ENCODE results near the gene ZNF584.
"Not testable (repeated sequence)": the region's sequence is repeated elsewhere in the genome, so short reads cannot be mapped to it uniquely, and the experiment has no call there.

Gene ZNF584

DNA sequence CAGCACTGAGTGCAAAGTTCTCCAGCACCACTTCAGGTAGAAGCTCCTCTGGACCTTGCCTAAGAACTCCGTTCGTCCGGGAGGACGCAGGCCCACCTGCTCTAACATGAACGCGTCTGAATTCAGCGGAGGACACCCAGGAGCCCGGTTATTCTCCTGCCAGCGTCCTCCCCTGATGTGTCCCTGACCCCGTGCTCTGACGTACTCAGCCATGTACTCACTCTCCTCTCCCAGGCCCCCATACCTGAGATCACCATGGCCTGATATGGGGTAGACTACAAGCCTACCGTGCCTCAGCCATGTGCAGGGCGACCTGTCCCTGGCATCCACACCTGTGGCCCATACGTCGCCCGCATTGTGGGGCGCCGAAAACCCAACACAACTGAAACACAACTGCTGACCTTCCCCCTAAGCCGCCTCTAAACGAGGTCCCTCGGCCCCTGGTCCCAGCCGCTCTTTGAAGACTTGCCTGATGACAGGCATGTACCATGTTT, 744 bp upstream of the ZNF584 start:
- no peak for DNase-seq

DNA sequence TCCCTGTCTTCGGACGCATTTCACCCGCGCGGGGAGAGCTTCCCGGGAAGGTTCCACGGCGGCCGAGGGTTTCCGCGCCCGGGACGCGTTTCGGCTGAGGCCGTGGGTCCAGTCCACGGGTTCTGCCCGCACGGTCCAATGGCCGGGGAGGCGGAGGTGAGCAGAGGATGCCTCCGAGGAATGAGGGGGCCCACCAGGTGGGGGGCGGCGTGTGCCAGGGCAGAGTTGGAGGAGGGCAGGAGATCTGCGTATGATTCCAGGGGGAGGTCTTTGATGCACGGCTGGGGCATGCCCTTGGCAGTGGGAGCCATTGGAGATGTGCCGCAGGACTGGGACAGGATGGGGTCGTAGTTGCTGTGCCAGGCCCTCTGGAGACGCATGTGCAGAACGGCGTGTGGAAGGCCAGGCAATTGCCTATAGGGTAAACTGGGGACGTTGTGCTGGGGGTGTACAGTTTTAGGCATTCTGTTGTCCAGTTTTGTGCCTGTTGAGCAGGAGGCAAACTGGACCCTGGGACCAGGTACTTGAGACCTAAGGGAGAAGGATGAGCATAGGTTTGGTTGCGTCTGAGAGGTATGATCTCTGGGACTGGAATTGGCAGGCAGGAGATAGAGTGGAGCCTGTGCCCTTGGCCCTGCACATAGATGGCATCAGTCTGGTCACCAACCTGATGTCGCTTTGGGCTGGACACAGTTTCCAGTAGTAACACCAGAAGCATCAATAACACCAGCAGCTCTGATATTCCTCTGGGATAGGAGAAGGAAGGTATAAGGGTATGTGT, 751 bp downstream of the ZNF584 start:
- DNase-seq, result no peak

DNA sequence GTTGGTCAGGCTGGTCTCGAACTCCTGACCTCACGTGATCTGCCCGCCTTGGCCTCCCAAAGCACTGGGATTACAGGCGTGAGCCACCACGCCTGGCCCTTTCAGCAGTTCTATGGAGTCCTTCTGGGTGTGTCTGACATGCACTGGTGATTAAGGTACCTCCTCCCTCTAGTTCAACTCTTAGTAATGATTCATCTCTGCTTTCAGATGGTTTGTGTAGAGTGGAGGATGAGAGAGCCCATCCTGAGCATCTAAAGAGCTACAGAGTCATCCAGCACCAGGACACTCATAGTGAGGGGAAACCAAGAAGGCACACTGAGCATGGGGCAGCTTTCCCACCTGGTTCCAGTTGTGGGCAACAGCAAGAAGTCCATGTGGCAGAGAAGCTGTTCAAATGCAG, 8.2 kb downstream of the ZNF584 start:
- no peak for DNase-seq

DNA sequence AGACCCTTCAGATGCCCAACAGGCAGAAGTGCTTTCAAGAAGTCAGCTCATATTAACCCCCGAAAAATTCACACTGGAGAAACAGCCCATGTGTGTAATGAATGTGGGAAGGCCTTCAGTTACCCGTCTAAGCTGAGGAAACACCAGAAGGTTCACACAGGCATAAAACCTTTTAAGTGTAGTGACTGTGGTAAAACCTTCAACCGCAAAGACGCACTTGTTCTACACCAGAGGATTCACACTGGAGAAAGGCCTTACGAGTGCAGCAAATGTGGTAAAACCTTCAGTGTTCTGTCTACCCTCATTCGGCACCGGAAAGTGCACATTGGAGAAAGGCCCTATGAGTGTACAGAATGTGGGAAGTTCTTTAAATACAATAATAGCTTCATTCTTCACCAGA, 8.6 kb downstream of the ZNF584 start:
- no peak for DNase-seq

DNA sequence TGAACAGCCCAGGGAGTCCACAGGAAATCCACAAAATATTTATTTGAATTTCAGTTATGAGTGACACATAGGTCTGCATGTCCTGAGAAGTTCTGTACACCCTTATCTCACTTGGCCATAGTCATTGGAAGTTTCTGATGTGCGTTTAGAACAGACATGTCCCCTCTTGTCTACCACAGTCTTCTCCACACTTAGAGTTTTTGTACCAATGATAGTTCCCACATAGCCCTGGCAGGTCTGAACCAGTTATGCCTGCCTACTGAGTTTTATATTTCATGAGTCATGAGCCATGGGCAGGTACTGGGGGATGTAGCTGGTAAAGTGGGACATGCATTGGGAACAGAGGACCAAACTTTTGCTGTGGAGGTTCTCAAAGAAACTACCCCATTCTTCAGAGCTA, 20.2 kb downstream of the ZNF584 start:
- no peak for DNase-seq

DNA sequence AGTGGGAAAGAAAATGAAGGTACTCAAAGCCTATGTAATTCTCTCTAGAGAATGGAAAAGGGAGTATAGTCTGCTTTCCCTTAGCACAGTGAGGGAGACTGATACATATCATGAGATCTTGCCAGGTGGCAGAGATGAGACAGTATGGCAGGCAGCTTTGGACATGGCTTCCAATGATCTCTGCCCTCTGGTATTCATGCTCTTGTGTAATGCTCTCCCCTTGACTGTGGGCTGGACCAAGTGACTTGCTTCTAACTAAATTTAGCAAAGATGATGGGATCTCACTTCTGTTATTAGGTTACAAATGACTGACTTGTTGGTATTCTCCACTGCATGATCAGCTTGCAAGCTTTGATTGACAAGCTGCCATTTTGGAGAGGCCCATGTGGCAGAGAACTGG, 21.3 kb downstream of the ZNF584 start:
- no peak for DNase-seq

DNA sequence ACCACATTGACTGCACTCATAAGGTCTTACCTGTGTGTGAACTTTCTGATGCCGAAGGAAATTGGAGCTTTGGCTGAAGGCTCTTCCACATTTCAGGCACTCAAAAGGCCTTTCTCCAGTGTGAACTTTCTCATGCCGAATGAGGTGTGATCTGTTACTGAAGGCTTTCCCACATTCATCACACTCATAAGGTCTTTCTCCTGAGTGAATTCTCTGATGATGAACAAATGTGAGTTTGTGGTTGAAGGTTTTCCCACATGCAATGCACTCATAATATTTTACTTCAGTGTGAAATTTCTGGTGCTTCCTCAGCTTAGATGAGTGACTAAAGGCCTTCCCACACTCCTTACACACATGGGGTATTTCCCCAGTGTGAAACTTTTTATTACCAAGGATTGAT, 25.8 kb downstream of the ZNF584 start:
- DNase-seq, result no peak

DNA sequence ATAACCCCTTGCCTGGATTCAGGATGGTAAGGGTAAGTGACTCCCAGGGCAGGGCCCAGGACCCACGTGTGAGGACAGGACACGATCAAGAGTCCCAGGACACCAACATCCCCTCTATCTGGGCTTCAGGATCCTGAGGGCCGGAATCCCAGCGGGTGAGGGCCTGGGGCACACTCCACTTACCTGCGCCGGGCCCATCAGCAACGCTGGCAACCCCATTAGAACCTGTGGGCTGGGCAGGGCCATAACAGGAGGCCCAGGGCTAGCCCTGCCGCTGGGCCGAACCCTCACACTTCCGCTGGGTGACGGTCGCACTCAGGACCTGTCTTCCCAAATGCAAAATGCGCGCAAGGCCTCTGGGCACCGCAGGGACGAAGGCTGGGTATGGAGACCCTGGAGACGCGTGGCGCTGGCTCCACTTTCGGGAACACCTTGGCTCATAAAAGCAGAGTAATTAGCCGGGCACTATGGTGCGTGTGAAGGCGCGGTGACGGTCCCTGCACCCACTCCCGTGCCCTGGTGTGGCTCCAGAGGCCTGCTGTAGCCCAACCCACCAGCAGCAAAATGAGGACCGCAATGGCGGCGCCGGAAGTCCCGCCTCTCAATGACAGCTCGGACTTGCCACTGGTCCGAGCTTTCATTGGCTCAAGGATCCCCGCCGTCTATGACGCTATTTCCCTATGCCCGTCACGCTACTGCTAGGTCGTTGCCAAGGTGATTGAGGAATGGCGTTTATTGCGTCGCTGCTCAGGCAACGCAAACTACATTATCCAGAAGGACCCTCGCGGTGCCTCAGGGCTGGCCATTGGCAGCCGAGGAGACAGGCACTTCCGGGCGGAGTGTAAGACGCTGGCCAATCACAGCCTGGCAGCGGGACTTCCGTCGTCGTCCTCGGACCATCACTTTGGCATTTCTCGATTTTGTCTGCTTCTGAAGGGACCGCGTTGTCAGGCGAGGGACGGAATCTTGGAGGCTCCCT, 31.4 kb downstream of the ZNF584 start, which contains the start of gene ZNF132:
TSS of gene ZNF132 (minus strand) at position 578 of the 979 bp plus-strand sequence. CDS start at position 246, 332 bp downstream.
- peak; percentile 79 to 94 (median 88) for DNase-seq

DNA sequence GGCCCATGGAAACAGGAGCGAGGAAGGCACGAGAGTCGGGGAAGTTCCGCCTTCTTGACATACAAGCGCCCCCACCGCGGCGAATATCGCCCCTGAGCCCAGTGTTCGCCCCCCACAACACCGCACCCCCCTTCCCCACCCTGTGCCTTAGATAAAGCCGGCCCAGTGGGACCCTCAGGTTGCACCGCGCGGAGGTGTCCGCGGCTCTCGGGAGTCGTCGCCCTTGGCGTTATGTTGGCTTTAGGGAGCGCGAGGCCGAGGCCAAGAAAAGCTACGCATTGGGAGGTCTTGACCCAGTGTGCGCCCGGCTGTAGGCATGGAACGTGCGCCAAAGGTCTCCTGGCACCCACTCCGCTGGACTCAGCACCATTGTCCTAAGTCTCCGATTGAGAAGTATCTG, 32.1 kb downstream of the ZNF584 start:
- DNase-seq, result no peak

DNA sequence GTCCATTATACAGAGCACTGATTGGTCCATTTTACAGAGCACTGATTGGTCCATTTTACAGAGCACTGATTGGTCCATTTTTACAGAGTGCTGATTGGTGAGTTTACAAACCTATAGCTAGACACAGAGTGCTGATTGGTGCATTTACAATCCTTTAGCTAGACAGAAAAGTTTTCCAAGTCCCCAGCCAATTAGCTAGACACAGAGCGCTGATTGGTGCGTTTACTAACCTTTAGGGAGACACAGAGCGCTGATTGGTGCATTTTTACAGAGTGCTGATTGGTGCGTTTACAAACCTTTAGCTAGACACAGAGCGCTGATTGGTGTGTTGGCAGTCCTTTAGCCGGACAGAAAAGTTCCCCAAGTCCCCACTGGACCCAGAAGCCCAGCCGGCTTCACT, 34.5 kb downstream of the ZNF584 start:
- not testable (repeated sequence) for DNase-seq

DNA sequence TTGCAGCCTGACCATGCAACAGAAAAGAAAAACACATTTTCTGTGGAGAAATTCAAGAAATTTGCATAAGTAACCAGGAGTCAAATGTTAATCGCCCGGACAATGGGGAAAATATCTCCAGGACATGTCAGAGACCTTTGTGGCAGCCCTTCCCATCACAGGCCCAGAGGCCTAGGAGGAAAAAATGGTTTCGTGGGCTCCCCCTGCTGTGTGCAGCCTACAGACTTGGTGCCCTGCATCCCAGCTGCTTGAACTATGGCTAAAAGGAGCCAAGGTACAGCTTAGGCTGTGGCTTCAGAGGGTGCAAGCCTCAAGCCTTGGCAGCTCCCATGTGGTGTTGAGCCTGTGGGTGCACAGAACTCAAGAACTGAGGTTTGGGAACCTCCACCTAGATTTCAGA, 40.4 kb downstream of the ZNF584 start:
- DNase-seq, result not testable (repeated sequence)

DNA sequence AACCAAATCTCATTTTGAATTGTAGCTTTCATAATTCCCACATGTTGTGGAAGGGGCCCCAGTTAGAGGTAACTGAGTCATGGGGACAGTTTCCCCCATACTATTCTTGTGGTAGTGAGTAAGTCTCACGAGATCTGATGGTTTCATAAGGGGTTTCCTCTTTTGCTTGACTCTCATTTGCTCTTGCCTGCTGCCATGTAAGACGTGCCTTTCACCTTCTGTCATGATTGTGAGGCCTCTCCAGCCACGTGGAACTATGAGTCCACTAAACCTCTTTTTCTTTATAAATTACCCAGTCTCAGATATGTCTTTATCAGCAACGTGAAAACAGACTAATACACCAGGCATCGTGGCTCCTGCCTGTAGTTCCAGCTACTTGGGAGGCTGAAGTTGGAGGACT, 41.5 kb downstream of the ZNF584 start:
- DNase-seq, result not testable (repeated sequence)

DNA sequence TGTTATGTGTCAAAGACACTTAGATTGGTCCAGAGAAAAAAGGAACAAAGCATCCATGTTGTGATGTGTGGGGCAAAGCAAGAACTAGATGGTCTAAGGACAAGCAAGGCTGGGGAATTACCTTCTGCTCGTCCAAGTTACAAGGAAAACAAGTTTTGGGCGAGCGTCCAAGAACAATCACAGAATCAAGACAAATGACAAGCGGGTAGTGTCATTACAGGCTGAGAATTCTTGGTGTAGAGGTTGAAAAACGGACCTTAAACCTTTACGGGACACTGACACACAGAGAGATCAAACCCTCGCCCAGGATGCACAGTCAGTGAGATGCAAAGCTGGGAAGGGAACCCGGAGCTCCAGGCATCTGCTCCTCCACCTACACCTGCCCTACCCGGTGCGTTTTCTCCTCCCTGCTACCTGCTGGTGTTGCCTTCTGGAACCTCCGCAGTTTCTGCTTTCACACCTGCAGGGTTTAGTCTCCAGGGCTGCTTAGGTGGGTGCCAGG, 42.5 kb downstream of the ZNF584 start:
- DNase-seq, result no peak

DNA sequence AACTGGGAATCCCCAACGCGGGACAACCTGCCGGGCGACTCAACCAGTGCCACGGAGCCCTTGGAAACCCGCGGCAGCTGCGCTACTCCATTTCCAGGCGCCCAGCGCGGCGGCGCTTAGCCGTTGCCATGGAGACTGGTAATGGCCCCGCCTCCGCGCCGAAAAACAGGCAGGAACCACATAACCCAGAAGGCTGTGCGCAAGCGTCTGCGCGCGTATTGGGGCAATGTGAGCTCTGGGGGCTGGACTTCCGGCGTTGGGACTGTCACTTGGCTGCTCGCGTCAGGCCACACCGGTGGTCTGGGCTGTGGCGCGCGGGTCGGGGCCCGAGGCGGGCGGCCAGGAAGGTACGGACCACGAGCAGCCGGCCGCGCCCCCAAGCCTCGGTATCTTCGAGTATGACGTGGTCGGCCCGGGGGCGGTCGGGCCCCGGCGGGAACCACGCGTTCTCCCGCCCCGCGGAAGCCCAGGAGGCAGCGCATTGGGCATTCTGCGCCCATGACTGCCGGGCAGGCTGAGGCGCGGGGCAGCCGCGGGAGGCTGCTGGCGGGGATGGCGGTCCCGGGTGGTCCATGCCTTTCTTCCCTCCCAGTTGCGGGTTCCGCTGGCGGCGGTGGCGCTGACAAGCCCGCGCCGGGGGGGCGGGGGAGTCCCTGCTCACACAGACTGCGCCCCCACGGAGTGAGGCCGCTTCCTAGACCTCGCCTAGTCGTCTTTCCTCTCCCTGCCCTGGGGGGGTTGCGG, 43.1 kb downstream of the ZNF584 start, which contains the start of gene ZNF324B:
TSS of gene ZNF324B (plus strand) at position 265 of the 744 bp plus-strand sequence. CDS start 2,080 bp downstream, outside the sequence.
- peak; percentile 86 to 96 (median 91) for DNase-seq

DNA sequence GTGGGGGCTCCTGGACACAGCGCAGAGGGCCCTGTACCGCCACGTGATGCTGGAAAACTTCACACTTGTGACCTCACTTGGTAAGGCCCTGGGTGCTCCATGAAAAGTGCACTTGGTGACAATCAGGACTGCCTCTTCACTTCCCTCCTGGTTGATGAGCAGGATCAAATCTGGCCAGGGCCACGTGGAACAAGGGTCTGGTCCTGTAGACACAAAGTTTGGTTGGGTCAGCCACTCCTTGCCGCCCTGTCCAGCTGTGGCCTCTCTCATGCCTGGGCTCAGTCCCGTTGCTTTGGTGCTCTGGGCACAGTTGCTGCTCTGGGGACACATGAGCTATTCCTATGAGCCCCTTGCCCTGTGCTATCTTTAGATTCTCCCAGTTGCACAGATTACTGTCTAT, 45.3 kb downstream of the ZNF584 start:
- no peak for DNase-seq

DNA sequence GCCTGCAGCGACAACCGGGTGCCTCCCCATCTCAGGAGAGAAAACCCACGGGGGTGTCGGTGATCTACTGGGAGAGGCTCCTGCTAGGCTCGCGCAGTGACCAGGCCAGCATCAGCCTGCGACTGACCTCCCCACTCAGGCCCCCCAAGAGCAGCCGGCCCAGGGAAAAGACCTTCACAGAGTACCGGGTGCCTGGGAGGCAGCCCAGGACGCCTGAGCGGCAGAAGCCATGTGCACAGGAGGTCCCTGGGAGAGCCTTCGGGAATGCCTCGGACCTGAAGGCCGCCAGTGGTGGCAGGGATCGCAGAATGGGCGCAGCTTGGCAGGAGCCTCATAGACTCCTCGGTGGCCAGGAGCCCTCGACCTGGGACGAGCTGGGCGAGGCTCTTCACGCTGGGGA, 46.9 kb downstream of the ZNF584 start:
- no peak for DNase-seq

DNA sequence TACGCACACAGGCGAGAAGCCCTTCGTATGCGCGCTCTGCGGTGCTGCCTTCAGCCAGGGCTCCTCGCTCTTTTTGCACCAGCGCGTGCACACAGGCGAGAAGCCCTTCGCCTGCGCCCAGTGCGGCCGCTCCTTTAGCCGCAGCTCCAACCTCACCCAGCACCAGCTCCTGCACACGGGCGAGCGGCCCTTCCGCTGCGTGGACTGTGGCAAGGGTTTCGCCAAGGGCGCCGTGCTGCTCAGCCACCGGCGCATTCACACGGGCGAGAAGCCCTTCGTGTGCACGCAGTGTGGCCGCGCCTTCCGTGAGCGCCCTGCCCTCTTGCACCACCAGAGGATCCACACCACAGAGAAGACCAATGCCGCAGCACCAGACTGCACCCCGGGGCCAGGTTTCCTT, 47.7 kb downstream of the ZNF584 start:
- no peak for DNase-seq

DNA sequence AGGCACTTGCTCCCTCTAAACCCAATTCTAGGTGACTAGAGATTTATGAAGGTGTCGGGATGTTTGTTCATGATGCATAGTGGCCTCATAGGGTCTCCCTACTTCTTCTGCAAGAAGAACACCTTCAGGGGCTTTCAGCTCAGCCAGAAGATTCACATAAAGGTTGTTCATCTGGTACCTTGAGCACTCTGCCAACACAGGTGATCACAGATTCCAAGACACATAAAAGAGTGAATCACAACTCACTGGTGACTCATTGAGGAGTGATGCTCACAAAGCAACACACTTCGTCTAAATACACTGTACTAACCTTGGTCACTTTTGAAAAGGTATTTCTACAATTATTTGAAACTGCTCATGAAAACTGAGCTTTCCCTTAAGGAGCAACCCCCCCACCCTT, 51.6 kb downstream of the ZNF584 start:
- DNase-seq, result no peak

DNA sequence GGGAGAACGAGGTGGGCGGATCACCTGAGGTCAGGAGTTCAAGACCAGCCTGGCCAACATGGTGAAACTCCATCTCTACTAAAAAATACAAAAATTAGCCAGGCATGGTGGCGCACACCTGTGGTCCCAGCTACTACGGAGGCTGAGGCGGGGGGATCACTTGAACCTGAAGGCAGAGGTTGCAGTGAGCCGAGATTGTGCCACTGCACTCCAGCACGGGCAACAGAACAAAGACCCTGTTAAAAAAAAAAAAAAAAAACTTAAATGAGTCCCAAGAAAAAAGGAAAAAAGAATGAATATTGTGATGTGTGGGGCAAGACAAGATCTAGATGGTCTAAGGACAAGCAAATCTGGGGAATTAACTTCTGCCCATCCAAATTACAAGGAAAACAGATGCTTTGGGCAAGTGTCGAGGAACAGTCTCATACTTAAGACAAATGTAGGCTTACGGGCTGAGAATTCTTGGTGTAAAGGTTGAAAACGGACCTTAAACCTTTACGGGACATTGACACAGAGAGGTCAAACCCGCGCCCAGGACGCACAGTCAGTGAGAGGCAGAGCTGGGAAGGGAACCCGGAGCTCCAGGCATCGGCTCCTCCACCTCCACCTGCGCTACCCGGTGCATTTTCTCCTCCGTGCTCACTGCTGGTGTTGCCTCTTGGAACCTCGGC, 57.8 kb downstream of the ZNF584 start:
- DNase-seq, result no peak

DNA sequence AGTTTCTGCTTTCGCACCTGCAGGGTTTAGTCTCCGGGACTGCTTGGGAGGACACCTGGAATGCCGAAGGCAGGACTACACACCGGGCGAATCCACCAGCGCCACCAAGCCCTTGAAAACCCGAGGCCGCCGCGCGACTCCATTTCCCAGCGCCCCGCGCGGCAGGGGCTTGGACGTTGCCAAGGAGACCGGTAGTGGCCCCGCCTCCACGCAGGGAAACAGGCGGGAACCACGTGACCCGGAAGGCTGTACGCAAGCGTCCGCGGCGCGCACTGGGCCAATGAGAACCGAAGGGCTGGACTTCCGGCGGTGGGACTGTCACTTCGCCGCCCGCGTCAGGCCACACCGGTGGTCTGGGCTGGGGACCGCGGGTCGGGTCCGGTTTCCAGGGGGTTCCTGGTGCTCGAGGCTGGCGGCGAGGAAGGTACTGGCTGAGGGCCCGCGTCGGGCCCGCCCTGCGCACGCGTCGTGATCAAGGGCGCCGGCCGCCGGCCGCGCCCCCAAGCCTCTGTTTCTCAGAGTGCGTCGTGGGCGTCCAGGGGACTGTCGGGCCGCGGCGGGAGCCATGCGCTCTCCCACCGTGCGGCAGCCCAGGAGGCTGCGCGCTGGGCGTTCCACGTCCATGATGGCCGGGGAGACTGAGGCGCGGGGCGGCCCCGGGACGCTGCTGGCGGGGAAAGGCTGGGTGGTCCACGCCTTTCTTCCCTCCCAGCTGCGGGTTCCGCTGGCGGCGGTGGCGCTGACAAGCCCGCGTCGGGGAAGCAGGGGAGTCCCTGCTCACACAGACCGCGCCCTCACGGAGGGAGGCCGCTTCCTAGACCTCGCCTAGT, 58.5 kb downstream of the ZNF584 start, which contains the start of gene ZNF324:
TSS of gene ZNF324 (plus strand) at position 321 of the 830 bp plus-strand sequence. CDS start 2,106 bp downstream, outside the sequence.
- peak; percentile 89 to 97 (median 94) for DNase-seq

Data from activated naive CD4-positive, alpha-beta T cell (primary cell).